ENCODE measurements around the gene CCDC9B. TPM values are rescaled to one million over a fixed set of nuclear protein-coding genes. Genes with fewer than 3 reads are reported as not detected.

CCDC9B gene
- polyA plus RNA-seq, 2 of the 4 experiments (the other 2 are of a cell fraction), result 1.9 to 23.4 TPM

DNA sequence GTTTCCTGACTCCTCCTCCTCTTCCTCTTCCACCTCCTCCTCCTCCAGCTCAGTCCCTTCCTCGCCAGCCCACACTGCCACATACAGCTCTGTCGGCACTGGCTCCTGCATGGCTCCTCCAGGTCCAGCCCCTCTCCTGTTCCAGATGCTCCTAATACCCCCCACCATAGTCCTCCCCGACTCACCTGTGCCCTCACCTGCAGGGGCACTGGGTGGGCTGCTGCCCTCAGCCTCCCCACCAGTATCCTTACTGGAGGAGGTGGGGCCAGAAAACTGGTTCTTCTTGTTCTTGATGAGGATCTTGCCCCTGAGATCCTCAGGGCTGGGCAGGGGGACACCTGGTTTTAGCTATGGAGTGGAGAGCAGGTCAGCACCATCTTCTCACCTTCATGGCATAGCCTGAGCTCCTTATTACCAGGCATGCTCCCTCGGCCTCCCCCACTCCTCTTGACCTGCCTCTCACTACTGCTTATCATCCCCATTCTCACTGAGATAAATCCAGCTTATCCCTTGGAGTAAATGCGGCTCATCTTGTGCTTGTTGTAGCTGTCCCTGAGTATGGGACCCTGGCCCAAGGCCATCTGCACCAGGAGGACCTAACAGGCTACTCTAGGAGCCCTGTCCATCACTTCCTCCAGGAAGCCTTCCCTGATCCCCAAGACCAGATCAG, 44.0 kb downstream of the CCDC9B start:
- Histone ChIP-seq H3K9me3 (peaks cover 6% of the 10 kb centered on the region; the same call in 2 of the 3 replicates), H3K27ac (no peak overlapping the region), H3K4me1 (no peaks in the 10 kb centered on the region), H3K4me2 (no peak overlapping the region), H3K4me3 (no peak overlapping the region)
- 66% methylated on average over 4 of the region's 5 CpGs for WGBS (ENCODE audit: missing lambda C conversion rate)
- FAIRE-seq (no peak), DNase-seq (ENCODE audit: low read depth in 1 of 2, low spot score in 1 of 2) (no peak), ATAC-seq (no peak)
- CTCF ChIA-PET, result interaction anchor here (1.1 to 1.6 kb wide), 6 partner anchors 13 to 80 kb away, joined by 3 to 7 read pairs (median 4); partner anchors contain the start of gene ANKRD63
- POLR2A ChIA-PET, result no interaction called here
- TF ChIP-seq, protein P1, sequence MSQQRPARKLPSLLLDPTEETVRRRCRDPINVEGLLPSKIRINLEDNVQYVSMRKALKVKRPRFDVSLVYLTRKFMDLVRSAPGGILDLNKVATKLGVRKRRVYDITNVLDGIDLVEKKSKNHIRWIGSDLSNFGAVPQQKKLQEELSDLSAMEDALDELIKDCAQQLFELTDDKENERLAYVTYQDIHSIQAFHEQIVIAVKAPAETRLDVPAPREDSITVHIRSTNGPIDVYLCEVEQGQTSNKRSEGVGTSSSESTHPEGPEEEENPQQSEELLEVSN (IDR thresholded peaks at IDR 0.05; ENCODE audit: borderline replicate concordance, low read depth), result no peak
- TF ChIP-seq, protein P2, sequence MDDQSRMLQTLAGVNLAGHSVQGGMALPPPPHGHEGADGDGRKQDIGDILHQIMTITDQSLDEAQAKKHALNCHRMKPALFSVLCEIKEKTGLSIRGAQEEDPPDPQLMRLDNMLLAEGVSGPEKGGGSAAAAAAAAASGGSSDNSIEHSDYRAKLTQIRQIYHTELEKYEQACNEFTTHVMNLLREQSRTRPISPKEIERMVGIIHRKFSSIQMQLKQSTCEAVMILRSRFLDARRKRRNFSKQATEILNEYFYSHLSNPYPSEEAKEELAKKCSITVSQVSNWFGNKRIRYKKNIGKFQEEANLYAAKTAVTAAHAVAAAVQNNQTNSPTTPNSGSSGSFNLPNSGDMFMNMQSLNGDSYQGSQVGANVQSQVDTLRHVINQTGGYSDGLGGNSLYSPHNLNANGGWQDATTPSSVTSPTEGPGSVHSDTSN (IDR thresholded peaks at IDR 0.05), result no peak
- TF ChIP-seq CBX2 (IDR thresholded peaks at IDR 0.05; ENCODE audit: borderline replicate concordance, low read depth) (no peak), SMC3 (IDR thresholded peaks at IDR 0.05) (no peak), CHD4 (IDR thresholded peaks at IDR 0.05; ENCODE audit: borderline replicate concordance) (no peak), ZC3H11A (IDR thresholded peaks at IDR 0.05) (no peak), HDAC2 (IDR thresholded peaks at IDR 0.05) (no peak), ZFP36 (IDR thresholded peaks at IDR 0.05; ENCODE audit: borderline replicate concordance, partially characterized antibody) (no peak), FOSB (CRISPR knock-in tag; IDR thresholded peaks at IDR 0.05) (no peak), BHLHE40 (IDR thresholded peaks at IDR 0.05; ENCODE audit: low read depth, low read length) (no peak), MYC (IDR thresholded peaks at IDR 0.05; ENCODE audit: borderline replicate concordance, low read length) (no peak), CBX8 (IDR thresholded peaks at IDR 0.05) (no peak), RAD21 (conservative IDR thresholded peaks at IDR 0.05 in 1 of 2, IDR thresholded peaks at IDR 0.05 in 1 of 2) (no peak), NPAS2 (CRISPR knock-in tag; IDR thresholded peaks at IDR 0.05; ENCODE audit: borderline replicate concordance) (no peak), RCOR1 (IDR thresholded peaks at IDR 0.05; ENCODE audit: low read depth, low read length) (no peak), MAZ (IDR thresholded peaks at IDR 0.05; ENCODE audit: borderline replicate concordance, low read depth, low read length) (no peak)
- TF ChIP-seq, protein P3, sequence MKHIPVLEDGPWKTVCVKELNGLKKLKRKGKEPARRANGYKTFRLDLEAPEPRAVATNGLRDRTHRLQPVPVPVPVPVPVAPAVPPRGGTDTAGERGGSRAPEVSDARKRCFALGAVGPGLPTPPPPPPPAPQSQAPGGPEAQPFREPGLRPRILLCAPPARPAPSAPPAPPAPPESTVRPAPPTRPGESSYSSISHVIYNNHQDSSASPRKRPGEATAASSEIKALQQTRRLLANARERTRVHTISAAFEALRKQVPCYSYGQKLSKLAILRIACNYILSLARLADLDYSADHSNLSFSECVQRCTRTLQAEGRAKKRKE (CRISPR knock-in tag; IDR thresholded peaks at IDR 0.05; ENCODE audit: low read depth), result no peak
- TF ChIP-seq, protein P4, sequence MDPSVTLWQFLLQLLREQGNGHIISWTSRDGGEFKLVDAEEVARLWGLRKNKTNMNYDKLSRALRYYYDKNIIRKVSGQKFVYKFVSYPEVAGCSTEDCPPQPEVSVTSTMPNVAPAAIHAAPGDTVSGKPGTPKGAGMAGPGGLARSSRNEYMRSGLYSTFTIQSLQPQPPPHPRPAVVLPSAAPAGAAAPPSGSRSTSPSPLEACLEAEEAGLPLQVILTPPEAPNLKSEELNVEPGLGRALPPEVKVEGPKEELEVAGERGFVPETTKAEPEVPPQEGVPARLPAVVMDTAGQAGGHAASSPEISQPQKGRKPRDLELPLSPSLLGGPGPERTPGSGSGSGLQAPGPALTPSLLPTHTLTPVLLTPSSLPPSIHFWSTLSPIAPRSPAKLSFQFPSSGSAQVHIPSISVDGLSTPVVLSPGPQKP (IDR thresholded peaks at IDR 0.05; ENCODE audit: low read depth, low read length), result no peak
- TF ChIP-seq, protein P5, sequence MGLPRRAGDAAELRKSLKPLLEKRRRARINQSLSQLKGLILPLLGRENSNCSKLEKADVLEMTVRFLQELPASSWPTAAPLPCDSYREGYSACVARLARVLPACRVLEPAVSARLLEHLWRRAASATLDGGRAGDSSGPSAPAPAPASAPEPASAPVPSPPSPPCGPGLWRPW (IDR thresholded peaks at IDR 0.05), result no peak

DNA sequence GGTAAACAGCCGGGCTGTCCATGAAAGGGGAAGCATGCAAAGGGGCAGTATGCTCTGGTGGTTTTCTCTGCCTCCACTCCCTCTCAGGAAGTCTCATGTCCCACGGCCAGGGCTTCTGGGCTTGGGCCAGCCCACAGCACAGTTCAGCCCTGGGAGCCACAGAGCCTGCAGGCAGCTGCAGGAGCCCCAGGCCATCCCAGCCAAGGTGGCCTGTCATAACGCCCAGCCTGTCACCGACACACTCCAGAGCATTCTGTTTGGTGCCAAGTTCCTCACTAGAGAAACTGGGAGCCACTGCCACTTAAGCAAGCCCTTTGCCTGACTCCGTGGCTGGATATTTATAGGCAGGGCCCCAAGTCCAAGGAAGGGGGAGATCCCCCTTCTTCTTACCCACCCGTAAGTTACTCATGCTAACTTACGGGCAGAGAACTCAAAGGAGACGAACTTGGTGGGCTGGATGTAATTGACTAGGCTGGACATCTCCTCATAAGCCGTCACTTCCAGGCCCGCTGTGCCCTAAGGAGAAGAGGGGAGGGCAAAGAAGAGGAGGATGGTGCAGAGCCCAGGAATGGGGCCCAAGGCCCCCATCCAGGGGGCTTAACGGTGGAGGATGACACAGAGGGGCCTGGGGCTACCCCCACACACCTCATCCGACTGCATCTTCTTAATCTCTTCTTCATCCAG, 44.7 kb downstream of the CCDC9B start:
- CTCF ChIA-PET, result interaction anchor here (1.1 to 1.6 kb wide), 7 partner anchors 14 to 79 kb away, joined by 3 to 7 read pairs (median 3); no protein-coding TSS in a partner anchor
- POLR2A ChIA-PET, result no interaction called here

More for the DNA sequence above, 44.7 kb downstream of the CCDC9B start:
- H3K9me3 ChIP-seq, result peaks cover 6% of the 10 kb centered on the region; the same call in 2 of the 3 replicates
- no peak overlapping the region for H3K4me3 ChIP-seq
- no peak for TF ChIP-seq CBX2 (IDR thresholded peaks at IDR 0.05; ENCODE audit: borderline replicate concordance, low read depth)
- TF ChIP-seq HOXA7 (CRISPR knock-in tag; IDR thresholded peaks at IDR 0.05), result no peak
- no peak for TF ChIP-seq BHLHE40 (IDR thresholded peaks at IDR 0.05; ENCODE audit: low read depth, low read length)
- no peak for TF ChIP-seq MAFK (IDR thresholded peaks at IDR 0.05; ENCODE audit: partially characterized antibody)
- TF ChIP-seq RAD21 (conservative IDR thresholded peaks at IDR 0.05 in 1 of 2, IDR thresholded peaks at IDR 0.05 in 1 of 2), result no peak
- no peak for TF ChIP-seq KDM5A (IDR thresholded peaks at IDR 0.05)
- TF ChIP-seq ZNF302 (CRISPR knock-in tag; IDR thresholded peaks at IDR 0.05), result no peak
- ATAC-seq (no peak), FAIRE-seq (no peak), DNase-seq (ENCODE audit: low read depth in 1 of 2, low spot score in 1 of 2) (no peak)
- no peak overlapping the region for H3K27ac ChIP-seq
- no peak overlapping the region for H3K4me2 ChIP-seq
- no peaks in the 10 kb centered on the region for H3K4me1 ChIP-seq
- 41% methylated on average over 9 of the region's 12 CpGs for WGBS (ENCODE audit: missing lambda C conversion rate)
